HEK293 (cell line): ENCODE results near the gene BRINP2.

ENCODE experiments used
- ZNF221 ChIP-seq: fragments of 450-650 bp; formaldehyde crosslinking; IDR thresholded peaks from 2 replicates; pipeline ENCODE4 v1.5.1; 2017; ENCODE audit warnings: missing biosample characterization, missing genetic modification characterization, borderline replicate concordance
- ZNF623 ChIP-seq: fragments of 450-650 bp; formaldehyde crosslinking; IDR thresholded peaks from 2 replicates; pipeline ENCODE4 v1.5.1; 2016; ENCODE audit warnings: missing biosample characterization, missing genetic modification characterization

DNA sequence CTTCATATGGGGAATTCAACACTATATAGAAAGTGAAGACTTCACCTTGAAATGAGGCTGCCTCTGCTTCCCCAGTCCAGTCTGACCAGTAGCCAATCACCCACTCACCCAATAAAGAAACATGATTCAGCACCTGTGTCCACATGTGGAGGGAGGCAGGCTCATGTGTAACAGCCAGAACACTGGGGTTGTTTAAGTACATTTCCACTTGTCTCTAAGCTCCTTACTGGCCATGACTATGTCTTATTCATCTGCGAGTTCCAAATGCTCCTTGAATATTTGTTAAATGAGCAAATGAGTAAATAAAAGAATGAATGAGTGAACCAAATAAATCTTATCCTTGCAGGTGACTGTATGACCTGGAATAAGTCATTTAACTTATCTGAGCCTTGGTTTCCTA lies 100.1 kb downstream of the BRINP2 start:
- no peak for TF ChIP-seq ZNF623 (tag by site-specific recombination)
- TF ChIP-seq ZNF221: no peak
